Measurements from ENCODE around the gene PDZD8. TPM values are rescaled to one million over a fixed set of nuclear protein-coding genes. Genes with fewer than 3 reads are reported as not detected.

Gene PDZD8, protein sequence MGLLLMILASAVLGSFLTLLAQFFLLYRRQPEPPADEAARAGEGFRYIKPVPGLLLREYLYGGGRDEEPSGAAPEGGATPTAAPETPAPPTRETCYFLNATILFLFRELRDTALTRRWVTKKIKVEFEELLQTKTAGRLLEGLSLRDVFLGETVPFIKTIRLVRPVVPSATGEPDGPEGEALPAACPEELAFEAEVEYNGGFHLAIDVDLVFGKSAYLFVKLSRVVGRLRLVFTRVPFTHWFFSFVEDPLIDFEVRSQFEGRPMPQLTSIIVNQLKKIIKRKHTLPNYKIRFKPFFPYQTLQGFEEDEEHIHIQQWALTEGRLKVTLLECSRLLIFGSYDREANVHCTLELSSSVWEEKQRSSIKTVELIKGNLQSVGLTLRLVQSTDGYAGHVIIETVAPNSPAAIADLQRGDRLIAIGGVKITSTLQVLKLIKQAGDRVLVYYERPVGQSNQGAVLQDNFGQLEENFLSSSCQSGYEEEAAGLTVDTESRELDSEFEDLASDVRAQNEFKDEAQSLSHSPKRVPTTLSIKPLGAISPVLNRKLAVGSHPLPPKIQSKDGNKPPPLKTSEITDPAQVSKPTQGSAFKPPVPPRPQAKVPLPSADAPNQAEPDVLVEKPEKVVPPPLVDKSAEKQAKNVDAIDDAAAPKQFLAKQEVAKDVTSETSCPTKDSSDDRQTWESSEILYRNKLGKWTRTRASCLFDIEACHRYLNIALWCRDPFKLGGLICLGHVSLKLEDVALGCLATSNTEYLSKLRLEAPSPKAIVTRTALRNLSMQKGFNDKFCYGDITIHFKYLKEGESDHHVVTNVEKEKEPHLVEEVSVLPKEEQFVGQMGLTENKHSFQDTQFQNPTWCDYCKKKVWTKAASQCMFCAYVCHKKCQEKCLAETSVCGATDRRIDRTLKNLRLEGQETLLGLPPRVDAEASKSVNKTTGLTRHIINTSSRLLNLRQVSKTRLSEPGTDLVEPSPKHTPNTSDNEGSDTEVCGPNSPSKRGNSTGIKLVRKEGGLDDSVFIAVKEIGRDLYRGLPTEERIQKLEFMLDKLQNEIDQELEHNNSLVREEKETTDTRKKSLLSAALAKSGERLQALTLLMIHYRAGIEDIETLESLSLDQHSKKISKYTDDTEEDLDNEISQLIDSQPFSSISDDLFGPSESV
- 12.6 and 13.2 TPM in 2 replicates for polyA plus RNA-seq (2013)

DNA sequence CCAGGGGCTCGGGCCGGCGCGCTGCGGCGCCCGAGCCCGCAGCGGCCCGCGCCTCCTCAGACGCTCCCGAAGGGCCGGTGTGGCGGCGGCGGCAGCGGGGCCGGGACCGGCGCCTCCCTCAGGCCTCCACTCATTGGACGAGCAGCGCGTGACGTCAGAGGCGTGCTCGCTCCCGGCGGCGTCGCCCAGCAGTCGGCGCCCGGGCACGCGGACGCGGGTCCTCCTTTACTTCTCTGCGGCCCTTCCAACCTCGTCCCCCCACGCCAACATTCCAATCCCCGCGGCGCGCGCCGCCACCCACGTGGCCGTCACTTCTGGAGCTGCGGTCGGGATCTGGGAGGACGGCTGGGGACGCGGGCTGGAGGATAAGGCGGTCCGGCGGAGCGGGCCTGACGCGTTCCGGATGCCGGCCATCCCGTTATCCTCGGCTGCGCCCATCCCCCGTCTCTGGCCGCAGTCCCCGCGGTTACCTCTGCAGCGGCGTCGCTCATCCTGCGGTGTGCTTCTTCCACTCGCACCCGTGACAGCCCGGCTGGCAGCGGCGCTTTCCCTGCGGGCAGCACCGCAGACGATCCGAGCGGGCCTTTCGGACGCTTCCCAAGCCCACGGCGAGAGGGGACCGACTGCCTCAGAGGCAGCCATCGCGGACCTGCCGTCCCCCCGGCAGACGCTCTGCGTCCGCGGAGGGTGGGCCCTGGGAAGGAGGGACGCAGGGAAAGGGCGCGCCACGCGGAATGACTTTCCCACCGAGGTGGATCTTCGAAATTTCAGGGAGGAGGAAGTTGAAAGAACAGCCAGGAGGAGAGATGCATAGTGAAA lies at the start of gene PDZD8:
Gene PDZD8, minus strand, starts transcription at position 81 of the 819 bp plus-strand sequence. CDS start 213 bp downstream, outside the sequence.
- H4K12ac ChIP-seq (ENCODE audit: low read depth, low read length) = peak within 1 kb of the TSS; percentile 70

DNA sequence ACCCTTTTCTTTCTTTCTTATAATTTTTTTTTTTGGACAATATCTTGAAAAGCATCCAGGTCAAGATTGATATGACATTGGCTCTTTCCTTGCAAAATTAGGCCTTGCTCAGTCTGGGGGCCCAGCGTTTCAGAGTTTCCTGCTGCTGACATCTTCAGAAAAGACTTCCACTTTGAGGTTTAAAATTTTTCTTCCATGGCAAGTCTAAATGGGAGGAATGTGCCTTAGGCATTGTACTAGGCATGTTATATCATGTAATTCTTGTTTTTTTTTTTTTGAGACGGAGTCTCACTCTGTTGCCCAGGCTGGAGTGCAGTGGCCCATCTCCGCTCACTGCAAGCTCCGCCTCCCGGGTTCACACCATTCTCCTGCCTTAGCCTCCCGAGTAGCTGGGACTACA lies 48.9 kb upstream of the PDZD8 start:
- no peaks in the 10 kb centered on the region for H3K27me3 ChIP-seq (ENCODE audit: insufficient read depth, low read length)
- H3K4me3 ChIP-seq (ENCODE audit: low read depth, low read length) = no peak overlapping the region
- H3K18ac ChIP-seq (ENCODE audit: low read length) = no peak overlapping the region
- no peak overlapping the region for H2AFZ ChIP-seq (ENCODE audit: insufficient read depth, low read length, poor library complexity)
- H4K8ac ChIP-seq (ENCODE audit: low read depth, low read length) = no peak overlapping the region
- WGBS (ENCODE audit: extremely low coverage, insufficient coverage, insufficient read length) = no CpG with 5 or more reads among the region's 6 CpGs
- no peak overlapping the region for H2BK120ac ChIP-seq (ENCODE audit: insufficient read depth, low read length, poor library complexity)
- no peak overlapping the region for H3K9ac ChIP-seq (ENCODE audit: low read length)
- no peak overlapping the region for H3K4ac ChIP-seq (ENCODE audit: low read depth, low read length)
- no peaks in the 10 kb centered on the region for H3K36me3 ChIP-seq (ENCODE audit: control insufficient read depth in 1 of 2, insufficient read depth in 2 of 2, low read length in 2 of 2)
- no peaks in the 10 kb centered on the region for H3K79me1 ChIP-seq (ENCODE audit: low read length)
- H3K4me1 ChIP-seq (ENCODE audit: control insufficient read depth in 1 of 2, insufficient read depth in 2 of 2, low read length in 2 of 2) = no peaks in the 10 kb centered on the region
- peak in 1 of 2 donors; percentile 55 for DNase-seq
- H3K4me2 ChIP-seq (ENCODE audit: low read length) = no peak overlapping the region
- no peaks in the 10 kb centered on the region for H3K79me2 ChIP-seq (ENCODE audit: control insufficient read depth, insufficient read depth, low read length, poor library complexity)
- peaks cover 2% of the 10 kb centered on the region for H3K9me3 ChIP-seq (ENCODE audit: insufficient read depth, low read depth, low read length)
- H3K23ac ChIP-seq (ENCODE audit: low read length) = no peak overlapping the region
- no peak overlapping the region for H4K12ac ChIP-seq (ENCODE audit: low read depth, low read length)
- H4K91ac ChIP-seq (ENCODE audit: low read depth, low read length) = no peak overlapping the region
- H2AK5ac ChIP-seq (ENCODE audit: low read length) = no peak overlapping the region
- H3K27ac ChIP-seq (ENCODE audit: low read depth, low read length) = no peak overlapping the region
- no peak overlapping the region for H2BK5ac ChIP-seq (ENCODE audit: low read depth, low read length, poor library complexity)
- no peak overlapping the region for H2BK12ac ChIP-seq (ENCODE audit: low read length)
- no peak overlapping the region for H3K14ac ChIP-seq (ENCODE audit: low read length)

More for the DNA sequence above, at the start of gene PDZD8:
- H3K9me3 ChIP-seq (ENCODE audit: insufficient read depth, low read depth, low read length) = no peaks in the 10 kb centered on the region
- H3K4me3 ChIP-seq (ENCODE audit: low read depth, low read length) = peak within 1 kb of the TSS; percentile 94
- H2BK12ac ChIP-seq (ENCODE audit: low read length) = no peak within 1 kb of the TSS
- H3K18ac ChIP-seq (ENCODE audit: low read length) = peak within 1 kb of the TSS; percentile 58
- H3K27ac ChIP-seq (ENCODE audit: low read depth, low read length) = no peak within 1 kb of the TSS
- peak within 1 kb of the TSS; percentile 78 for H2AFZ ChIP-seq (ENCODE audit: insufficient read depth, low read length, poor library complexity)
- peaks cover 7 to 14% of the 10 kb centered on the region in 2 experiments for H3K4me1 ChIP-seq (ENCODE audit: control insufficient read depth in 1 of 2, insufficient read depth in 2 of 2, low read length in 2 of 2)
- no peak within 1 kb of the TSS for H2AK5ac ChIP-seq (ENCODE audit: low read length)
- H3K79me1 ChIP-seq (ENCODE audit: low read length) = no peaks in the 10 kb centered on the region
- H4K91ac ChIP-seq (ENCODE audit: low read depth, low read length) = peak within 1 kb of the TSS; percentile 7
- no peaks in the 10 kb centered on the region for H3K27me3 ChIP-seq (ENCODE audit: insufficient read depth, low read length)
- H4K8ac ChIP-seq (ENCODE audit: low read depth, low read length) = peak within 1 kb of the TSS; percentile 84
- H3K4me2 ChIP-seq (ENCODE audit: low read length) = peak within 1 kb of the TSS; percentile 70
- no CpG with 5 or more reads among the region's 103 CpGs for WGBS (ENCODE audit: extremely low coverage, insufficient coverage, insufficient read length)
- peak within 1 kb of the TSS; percentile 84 for H3K9ac ChIP-seq (ENCODE audit: low read length)
- H3K36me3 ChIP-seq (ENCODE audit: control insufficient read depth in 1 of 2, insufficient read depth in 2 of 2, low read length in 2 of 2) = no peaks in the 10 kb centered on the region
- H3K4ac ChIP-seq (ENCODE audit: low read depth, low read length) = peak within 1 kb of the TSS; percentile 58
- peak; percentile 93 for DNase-seq
- H3K23ac ChIP-seq (ENCODE audit: low read length) = no peak within 1 kb of the TSS
- H2BK5ac ChIP-seq (ENCODE audit: low read depth, low read length, poor library complexity) = peak within 1 kb of the TSS; percentile 34
- H3K79me2 ChIP-seq (ENCODE audit: control insufficient read depth, insufficient read depth, low read length, poor library complexity) = peaks cover 5% of the 10 kb centered on the region
- no peak within 1 kb of the TSS for H2BK120ac ChIP-seq (ENCODE audit: insufficient read depth, low read length, poor library complexity)
- H3K14ac ChIP-seq (ENCODE audit: low read length) = peak within 1 kb of the TSS; percentile 51

DNA sequence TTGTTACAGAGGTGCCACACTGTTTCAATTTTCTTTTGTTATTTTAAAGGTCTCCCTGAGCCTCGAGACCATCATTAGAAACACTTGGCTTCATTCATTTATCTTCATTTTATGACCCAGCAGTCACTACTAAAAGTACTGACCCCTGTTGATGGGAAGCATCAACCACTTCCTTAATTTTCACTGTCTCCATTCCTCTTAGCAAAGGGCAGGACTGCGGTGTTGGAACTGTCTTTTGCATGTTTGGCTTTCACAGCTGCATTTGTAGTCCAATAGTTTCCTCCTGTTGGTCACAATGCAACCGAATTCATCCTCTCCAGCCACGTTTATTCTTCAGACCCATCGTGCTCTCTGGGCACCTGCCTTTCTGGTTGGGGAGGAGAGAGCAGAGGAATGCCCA lies 46.7 kb upstream of the PDZD8 start:
- H3K23ac ChIP-seq (ENCODE audit: low read length) = no peak overlapping the region
- H3K18ac ChIP-seq (ENCODE audit: low read length) = no peak overlapping the region
- H3K14ac ChIP-seq (ENCODE audit: low read length) = no peak overlapping the region
- no peak overlapping the region for H3K9ac ChIP-seq (ENCODE audit: low read length)
- H3K27me3 ChIP-seq (ENCODE audit: insufficient read depth, low read length) = no peaks in the 10 kb centered on the region
- no peak overlapping the region for H3K4me3 ChIP-seq (ENCODE audit: low read depth, low read length)
- no peaks in the 10 kb centered on the region for H3K79me2 ChIP-seq (ENCODE audit: control insufficient read depth, insufficient read depth, low read length, poor library complexity)
- no peak overlapping the region for H2AK5ac ChIP-seq (ENCODE audit: low read length)
- WGBS (ENCODE audit: extremely low coverage, insufficient coverage, insufficient read length) = no CpG with 5 or more reads among the region's 5 CpGs
- H3K36me3 ChIP-seq (ENCODE audit: control insufficient read depth in 1 of 2, insufficient read depth in 2 of 2, low read length in 2 of 2) = no peaks in the 10 kb centered on the region
- H3K9me3 ChIP-seq (ENCODE audit: insufficient read depth, low read depth, low read length) = peaks cover 2% of the 10 kb centered on the region
- H4K8ac ChIP-seq (ENCODE audit: low read depth, low read length) = no peak overlapping the region
- H4K91ac ChIP-seq (ENCODE audit: low read depth, low read length) = no peak overlapping the region
- H3K27ac ChIP-seq (ENCODE audit: low read depth, low read length) = no peak overlapping the region
- no peak overlapping the region for H2AFZ ChIP-seq (ENCODE audit: insufficient read depth, low read length, poor library complexity)
- H3K79me1 ChIP-seq (ENCODE audit: low read length) = no peaks in the 10 kb centered on the region
- DNase-seq = no peak
- no peak overlapping the region for H3K4ac ChIP-seq (ENCODE audit: low read depth, low read length)
- H2BK120ac ChIP-seq (ENCODE audit: insufficient read depth, low read length, poor library complexity) = no peak overlapping the region
- no peak overlapping the region for H3K4me2 ChIP-seq (ENCODE audit: low read length)
- no peaks in the 10 kb centered on the region for H3K4me1 ChIP-seq (ENCODE audit: control insufficient read depth in 1 of 2, insufficient read depth in 2 of 2, low read length in 2 of 2)
- H4K12ac ChIP-seq (ENCODE audit: low read depth, low read length) = no peak overlapping the region
- no peak overlapping the region for H2BK5ac ChIP-seq (ENCODE audit: low read depth, low read length, poor library complexity)
- no peak overlapping the region for H2BK12ac ChIP-seq (ENCODE audit: low read length)
